GM19043 (cell line): ENCODE data around the gene KRT71.

ENCODE experiments used
- ATAC-seq: cut with Tn5 transposase; IDR thresholded peaks from one replicate; pipeline ENCODE4 v1.9.1; 2021; ENCODE audit warnings: low read depth; ENCODE audit not compliant: unreplicated experiment

KRT71 gene

GRCh38 chr12:52540531-52540930 lies 12.4 kb downstream of the KRT71 start:
- no peak for ATAC-seq

GRCh38 chr12:52539821-52540173 lies 13.1 kb downstream of the KRT71 start:
- ATAC-seq = no peak

GRCh38 chr12:52539083-52539820 lies 13.7 kb downstream of the KRT71 start:
- ATAC-seq = no peak

GRCh38 chr12:52537101-52537500 lies 15.8 kb downstream of the KRT71 start:
- ATAC-seq = no peak

- no peak for ATAC-seq
These were observed 17.4 kb downstream of the KRT71 start for GRCh38 chr12:52535574-52535973.

- ATAC-seq = no peak
These were observed 18.5 kb downstream of the KRT71 start for GRCh38 chr12:52534482-52534881.

GRCh38 chr12:52533686-52534470 lies 19.1 kb downstream of the KRT71 start:
- ATAC-seq = no peak

- no peak for ATAC-seq
These were observed 20.3 kb downstream of the KRT71 start for GRCh38 chr12:52532636-52533035.

- no peak for ATAC-seq
These were observed 21.2 kb downstream of the KRT71 start for GRCh38 chr12:52531566-52532300.

- no peak for ATAC-seq
These were observed 22.0 kb downstream of the KRT71 start for GRCh38 chr12:52530905-52531304.

GRCh38 chr12:52530366-52530765 lies 22.6 kb downstream of the KRT71 start:
- no peak for ATAC-seq

- no peak for ATAC-seq
These were observed 23.1 kb downstream of the KRT71 start for GRCh38 chr12:52529846-52530245.

- ATAC-seq = no peak
These were observed 23.5 kb downstream of the KRT71 start for GRCh38 chr12:52529417-52529816.

GRCh38 chr12:52528641-52529143 lies 24.3 kb downstream of the KRT71 start:
- ATAC-seq = no peak

GRCh38 chr12:52527121-52527800 lies 25.7 kb downstream of the KRT71 start:
- ATAC-seq = no peak

- ATAC-seq = no peak
These were observed 26.4 kb downstream of the KRT71 start for GRCh38 chr12:52526511-52526951.

- no peak for ATAC-seq
These were observed 27.1 kb downstream of the KRT71 start for GRCh38 chr12:52525661-52526499.

GRCh38 chr12:52524898-52525591 lies 27.9 kb downstream of the KRT71 start:
- ATAC-seq = no peak

- ATAC-seq = no peak
These were observed 28.6 kb downstream of the KRT71 start for GRCh38 chr12:52524241-52524897.
